Naive B cell (primary cell): ENCODE results near the gene SUZ12. TPM values are rescaled to one million over a fixed set of nuclear protein-coding genes. Genes with fewer than 3 reads are reported as not detected.
A peak's percentile ranks its signal among the peaks of the same experiment; 100 is the strongest.
"Not testable (repeated sequence)": the region's sequence is repeated elsewhere in the genome, so short reads cannot be mapped to it uniquely, and the experiment has no call there.

Experiments
- ATAC-seq, 2 donors: fragments of 150-1000 bp; cut with Tn5 transposase; 2 replicates each; pipeline ENCODE4 v1.10.0; 2021; ENCODE audit warnings: low read depth in 2 of 2, mild to moderate bottlenecking in 2 of 2, moderate library complexity in 2 of 2
- DNase-seq: peaks from one replicate; pipeline ENCODE4 v3.0.0; 2022
- H3K27ac Mint-ChIP-seq, 6 donors: one replicate each; pipeline ENCODE4 v1.8.0; 2020 to 2022; ENCODE audit warnings: mild to moderate bottlenecking in 6 of 6, mixed read lengths in 6 of 6, moderate library complexity in 5 of 6, inconsistent platforms in 2 of 6
- H3K27me3 Mint-ChIP-seq, 3 donors: one replicate each; pipeline ENCODE4 v1.8.0; 2021 to 2022; ENCODE audit warnings: mixed read lengths in 3 of 3, mild to moderate bottlenecking in 1 of 3
- H3K36me3 Mint-ChIP-seq, 2 donors: one replicate each; pipeline ENCODE4 v1.8.0; 2020 to 2022; ENCODE audit warnings: mixed read lengths in 2 of 2, inconsistent platforms in 1 of 2, mild to moderate bottlenecking in 1 of 2
- H3K4me1 Mint-ChIP-seq, 3 donors: one replicate each; pipeline ENCODE4 v1.8.0; 2020 to 2022; ENCODE audit warnings: mixed read lengths in 3 of 3, inconsistent platforms in 1 of 3, mild to moderate bottlenecking in 1 of 3, moderate library complexity in 1 of 3
- H3K4me3 Mint-ChIP-seq, 8 donors: one replicate each; pipeline ENCODE4 v1.8.0; 2020 to 2022; ENCODE audit warnings: mild to moderate bottlenecking in 8 of 8, mixed read lengths in 8 of 8, moderate library complexity in 8 of 8, inconsistent platforms in 2 of 8
- H3K9me3 Mint-ChIP-seq, 7 donors: one replicate each; pipeline ENCODE4 v1.8.0; 2020 to 2022; ENCODE audit warnings: mixed read lengths in 7 of 7, mild to moderate bottlenecking in 5 of 7, inconsistent platforms in 2 of 7, moderate library complexity in 1 of 7
- polyA plus RNA-seq, 6 donors: library from polyadenylated mRNA; unstranded; fragments of 300-500 nt; fragmentation: Illumina TruSeq; gene quantifications; one replicate each; pipeline ENCODE4 v1.2.3, GENCODE V29; 2021; ENCODE audit warnings: low read depth in 6 of 6

The SUZ12 gene
- polyA plus RNA-seq, 6 donors from 2014 or later, result 16.4 to 28.4 (median 24.3) TPM

GRCh38 chr17:31918701-31919128, 18.1 kb upstream of the SUZ12 start:
- peaks cover 0 to 10% (median 4%) of the 10 kb centered on the region in 3 donors for H3K4me1 Mint-ChIP-seq
- peak overlapping the region in 1 of 8 donors; percentile 26 for H3K4me3 Mint-ChIP-seq
- H3K27ac Mint-ChIP-seq, result no peak overlapping the region
- DNase-seq (no peak), ATAC-seq (no peak)
- H3K9me3 Mint-ChIP-seq, result no peaks in the 10 kb centered on the region
- no peaks in the 10 kb centered on the region for H3K36me3 Mint-ChIP-seq
- H3K27me3 Mint-ChIP-seq, result peaks cover 21 to 31% (median 31%) of the 10 kb centered on the region in 3 donors

GRCh38 chr17:31919802-31920525, 16.8 kb upstream of the SUZ12 start:
- no peak overlapping the region for H3K4me3 Mint-ChIP-seq
- DNase-seq, result no peak
- no peaks in the 10 kb centered on the region for H3K9me3 Mint-ChIP-seq
- peak overlapping the region in 1 of 6 donors; percentile 11 for H3K27ac Mint-ChIP-seq
- peaks cover 24 to 31% (median 31%) of the 10 kb centered on the region in 3 donors for H3K27me3 Mint-ChIP-seq
- ATAC-seq, result no peak
- H3K36me3 Mint-ChIP-seq, result no peaks in the 10 kb centered on the region
- peaks cover 0 to 15% (median 0%) of the 10 kb centered on the region in 3 donors for H3K4me1 Mint-ChIP-seq

GRCh38 chr17:31926100-31926729, 10.6 kb upstream of the SUZ12 start:
- no peaks in the 10 kb centered on the region for H3K9me3 Mint-ChIP-seq
- no peak overlapping the region for H3K27ac Mint-ChIP-seq
- peaks cover 0 to 6% (median 0%) of the 10 kb centered on the region in 3 donors for H3K27me3 Mint-ChIP-seq
- DNase-seq (no peak), ATAC-seq (no peak)
- no peaks in the 10 kb centered on the region for H3K36me3 Mint-ChIP-seq
- no peak overlapping the region for H3K4me3 Mint-ChIP-seq
- peaks cover 0 to 9% (median 0%) of the 10 kb centered on the region in 3 donors for H3K4me1 Mint-ChIP-seq

GRCh38 chr17:31931756-31932155, 5.1 kb upstream of the SUZ12 start:
- Mint-ChIP-seq H3K27ac (no peak overlapping the region), H3K27me3 (no peaks in the 10 kb centered on the region), H3K4me3 (no peak overlapping the region), H3K4me1 (peaks cover 0 to 4% (median 0%) of the 10 kb centered on the region in 3 donors), H3K36me3 (no peaks in the 10 kb centered on the region), H3K9me3 (no peaks in the 10 kb centered on the region)
- ATAC-seq (no peak), DNase-seq (no peak)

- Mint-ChIP-seq H3K27ac (peak overlapping the region in 2 of 6 donors; percentile 78 to 96), H3K36me3 (no peaks in the 10 kb centered on the region), H3K4me1 (peaks cover 0 to 24% (median 7%) of the 10 kb centered on the region in 3 donors), H3K4me3 (peak overlapping the region in 7 of 8 donors; percentile 76 to 93 (median 89)), H3K27me3 (no peaks in the 10 kb centered on the region), H3K9me3 (no peaks in the 10 kb centered on the region)
- ATAC-seq, result no peak
- DNase-seq, result no peak
Measured at GRCh38 chr17:31935512-31935911, 1.3 kb upstream of the SUZ12 start.

GRCh38 chr17:31937926-31938641, 1.3 kb downstream of the SUZ12 start:
- H3K9me3 Mint-ChIP-seq, H3K27me3 Mint-ChIP-seq, DNase-seq, ATAC-seq, H3K36me3 Mint-ChIP-seq: not testable (repeated sequence)
- peak overlapping the region; percentile 67 to 93 (median 88) for H3K4me3 Mint-ChIP-seq
- peak overlapping the region in 3 of 6 donors; percentile 23 to 57 (median 42) for H3K27ac Mint-ChIP-seq
- peaks cover 0 to 27% (median 12%) of the 10 kb centered on the region in 3 donors for H3K4me1 Mint-ChIP-seq

GRCh38 chr17:31941916-31942315, 5.1 kb downstream of the SUZ12 start:
- not testable (repeated sequence) for H3K27me3 Mint-ChIP-seq, DNase-seq, H3K4me3 Mint-ChIP-seq, H3K36me3 Mint-ChIP-seq, H3K9me3 Mint-ChIP-seq, ATAC-seq
- peaks cover 0 to 23% (median 12%) of the 10 kb centered on the region in 3 donors for H3K4me1 Mint-ChIP-seq
- peak overlapping the region in 2 of 6 donors; percentile 42 to 76 for H3K27ac Mint-ChIP-seq

- not testable (repeated sequence) for H3K27me3 Mint-ChIP-seq, ATAC-seq, H3K36me3 Mint-ChIP-seq, DNase-seq, H3K9me3 Mint-ChIP-seq, H3K27ac Mint-ChIP-seq, H3K4me3 Mint-ChIP-seq
- H3K4me1 Mint-ChIP-seq, result peaks cover 0 to 23% (median 12%) of the 10 kb centered on the region in 3 donors
Measured at GRCh38 chr17:31942396-31942795, 5.6 kb downstream of the SUZ12 start.

- H3K9me3 Mint-ChIP-seq, DNase-seq, H3K4me3 Mint-ChIP-seq, H3K4me1 Mint-ChIP-seq, ATAC-seq, H3K27me3 Mint-ChIP-seq, H3K36me3 Mint-ChIP-seq: not testable (repeated sequence)
- H3K27ac Mint-ChIP-seq, result peak overlapping the region in 2 of 6 donors; percentile 59 to 79
Measured at GRCh38 chr17:31951953-31952352, 15.1 kb downstream of the SUZ12 start.

GRCh38 chr17:31964131-31964530, 27.3 kb downstream of the SUZ12 start:
- ATAC-seq, H3K27me3 Mint-ChIP-seq, H3K36me3 Mint-ChIP-seq, H3K4me1 Mint-ChIP-seq, DNase-seq, H3K9me3 Mint-ChIP-seq, H3K4me3 Mint-ChIP-seq: not testable (repeated sequence)
- peak overlapping the region in 1 of 6 donors; percentile 43 for H3K27ac Mint-ChIP-seq

- peak overlapping the region in 2 of 6 donors; percentile 44 to 83 for H3K27ac Mint-ChIP-seq
- no peaks in the 10 kb centered on the region for H3K27me3 Mint-ChIP-seq
- no peak for DNase-seq
- H3K4me3 Mint-ChIP-seq, result no peak overlapping the region
- ATAC-seq, result no peak
- no peaks in the 10 kb centered on the region for H3K36me3 Mint-ChIP-seq
- H3K9me3 Mint-ChIP-seq, result no peaks in the 10 kb centered on the region
- no peaks in the 10 kb centered on the region for H3K4me1 Mint-ChIP-seq
Measured at GRCh38 chr17:31967648-31968047, 30.8 kb downstream of the SUZ12 start.

- not testable (repeated sequence) for DNase-seq, H3K9me3 Mint-ChIP-seq, H3K36me3 Mint-ChIP-seq, H3K27me3 Mint-ChIP-seq, H3K4me1 Mint-ChIP-seq, H3K27ac Mint-ChIP-seq, ATAC-seq, H3K4me3 Mint-ChIP-seq
Measured at GRCh38 chr17:31970416-31970815, 33.6 kb downstream of the SUZ12 start.

GRCh38 chr17:31974269-31975071, 37.7 kb downstream of the SUZ12 start:
- H3K27ac Mint-ChIP-seq, ATAC-seq, H3K4me3 Mint-ChIP-seq, H3K9me3 Mint-ChIP-seq, DNase-seq, H3K27me3 Mint-ChIP-seq, H3K4me1 Mint-ChIP-seq: not testable (repeated sequence)
- H3K36me3 Mint-ChIP-seq, result peaks cover 11 to 21% of the 10 kb centered on the region in 2 donors
